GM12875 (cell line): Measurements from ENCODE around the gene RPL36.

ENCODE experiments used
- H3K4me3 ChIP-seq: one replicate; pipeline ENCODE4 v1.5.1; 2011; ENCODE audit warnings: low read depth, low read length, control low read depth
- CTCF ChIP-seq: IDR thresholded peaks from 2 replicates; pipeline ENCODE4 v1.5.1; 2011; ENCODE audit warnings: low read depth, mild to moderate bottlenecking, control low read depth, inconsistent platforms, low read length, moderate library complexity, borderline replicate concordance; ENCODE audit not compliant: insufficient read depth

RPL36 gene

GRCh38 chr19:5690955-5691821 is 1.1 kb downstream of the RPL36 start:
- peak overlapping the region; percentile 89 for H3K4me3 ChIP-seq
- no peak for TF ChIP-seq CTCF

- TF ChIP-seq CTCF: no peak
- H3K4me3 ChIP-seq: peak overlapping the region; percentile 89
Observed at GRCh38 chr19:5691822-5692722, 2.0 kb downstream of the RPL36 start.

DNA sequence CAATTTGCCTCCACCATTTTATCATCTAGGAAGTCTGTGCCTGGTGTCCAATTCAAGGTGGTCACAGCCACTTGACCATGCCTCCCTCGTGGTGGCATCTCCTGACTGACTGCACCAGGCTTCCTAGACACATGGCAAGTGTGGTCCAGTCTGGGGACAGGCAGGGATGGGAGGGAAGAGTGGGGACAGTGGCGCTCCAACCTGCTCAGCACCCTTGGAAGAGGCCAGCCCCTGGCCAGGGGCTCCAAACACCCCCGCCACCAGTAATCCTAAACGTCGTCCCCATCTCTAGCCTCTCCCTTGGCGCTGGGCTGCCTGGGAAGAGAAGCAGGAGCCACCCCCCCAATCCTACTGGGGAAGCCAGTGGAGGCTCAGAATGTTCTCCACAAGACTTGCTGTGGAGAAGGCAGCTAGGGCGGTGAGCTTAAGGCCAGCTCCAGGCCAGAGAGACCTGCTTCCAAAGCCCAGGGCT is 2.7 kb downstream of the RPL36 start:
- no peak overlapping the region for H3K4me3 ChIP-seq
- TF ChIP-seq CTCF: no peak

GRCh38 chr19:5693195-5694166 is 3.4 kb downstream of the RPL36 start:
- TF ChIP-seq CTCF: no peak
- no peak overlapping the region for H3K4me3 ChIP-seq

DNA sequence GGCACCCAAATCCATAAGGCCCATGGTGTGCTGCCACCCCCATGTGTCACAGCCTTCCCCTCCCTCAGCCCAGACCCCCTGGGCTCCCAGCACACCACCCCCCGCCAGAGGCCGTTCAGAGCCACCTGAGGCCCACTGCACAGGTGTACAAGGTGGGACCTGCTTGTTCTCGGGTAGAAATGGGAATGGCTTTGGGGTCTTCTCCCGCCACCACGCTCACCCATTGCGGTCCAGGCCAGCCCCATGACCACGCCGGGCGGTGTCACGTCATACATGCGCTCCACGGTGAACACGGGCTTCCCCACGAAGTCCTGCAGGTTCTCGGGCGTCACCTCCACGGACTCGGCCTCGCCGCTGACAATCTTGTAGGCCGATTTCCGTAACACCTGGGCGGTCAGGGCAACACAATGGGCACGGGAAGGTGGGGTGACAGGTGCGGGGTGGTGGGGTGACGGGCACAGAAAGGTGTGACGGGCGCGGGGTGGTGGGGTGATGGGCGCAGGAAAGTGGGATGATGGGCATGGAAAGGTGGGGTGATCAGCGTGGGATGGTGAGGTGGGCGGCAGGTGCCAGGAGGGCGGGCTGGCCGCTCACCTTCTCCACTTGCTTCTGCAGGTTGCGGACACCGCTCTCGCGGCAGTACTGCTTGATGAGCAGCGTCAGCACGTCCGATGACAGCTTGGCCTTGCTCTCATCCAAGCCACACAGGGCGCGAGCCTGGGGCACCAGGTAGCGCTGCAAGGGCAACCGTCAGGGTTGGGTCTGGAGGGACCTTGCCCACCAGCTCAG is 4.3 kb downstream of the RPL36 start:
- no peak overlapping the region for H3K4me3 ChIP-seq
- TF ChIP-seq CTCF: no peak

DNA sequence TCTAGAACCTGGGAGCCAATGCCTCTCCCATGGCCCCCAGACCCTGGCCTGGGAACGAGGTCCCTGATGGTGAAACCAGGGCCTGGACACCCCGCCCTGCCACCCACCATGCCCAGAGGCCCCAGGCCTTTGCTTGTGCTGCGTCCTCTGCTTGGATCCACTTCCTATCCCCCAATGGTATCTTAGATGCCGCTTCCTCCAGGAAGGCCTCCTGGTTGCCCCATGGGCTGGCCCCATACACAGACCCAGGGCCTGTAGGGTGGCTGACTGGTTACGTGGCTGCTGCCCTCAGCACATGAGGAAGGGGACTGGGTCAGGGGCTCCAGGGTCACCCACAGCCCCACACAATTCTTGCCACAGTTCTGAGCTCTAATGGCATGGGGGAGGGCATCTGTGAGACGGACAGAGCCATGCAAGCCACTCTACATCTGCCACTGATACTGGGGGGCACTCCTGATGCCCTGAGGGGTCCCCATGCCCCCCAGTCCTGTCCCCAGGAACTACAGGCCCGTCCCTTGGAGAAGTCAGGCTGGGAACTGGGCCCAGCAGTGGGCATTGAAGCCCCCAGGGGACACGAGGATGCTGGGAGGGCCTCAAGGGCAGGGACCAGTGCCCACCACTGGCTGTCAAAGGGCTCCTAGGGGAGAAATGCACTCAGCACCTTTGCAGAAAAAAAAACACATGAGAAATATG is 5.0 kb downstream of the RPL36 start:
- no peak overlapping the region for H3K4me3 ChIP-seq
- TF ChIP-seq CTCF: no peak
